K562 (cell line): ENCODE results near the gene EPN2. TPM values are rescaled to one million over a fixed set of nuclear protein-coding genes. Genes with fewer than 3 reads are reported as not detected.
A peak's percentile ranks its signal among the peaks of the same experiment; 100 is the strongest.

ENCODE experiments used
- CHCHD3 ChIP-seq: fragments of 250-450 bp; sonication (Bioruptor Pico); IDR thresholded peaks from 2 replicates; pipeline ENCODE4 v2.1.2; 2022; ENCODE audit warnings: mild to moderate bottlenecking
- CTBP1 ChIP-seq: fragments of 450-650 bp; IDR thresholded peaks from 2 replicates; pipeline ENCODE4 v1.6.1; 2016; ENCODE audit warnings: borderline replicate concordance
- DPF2 ChIP-seq: fragments of 450-650 bp; IDR thresholded peaks from 2 replicates; pipeline ENCODE4 v1.6.1; 2016
- ELF1 ChIP-seq: fragments of 200-800 bp; sonication (Bioruptor generic); IDR thresholded peaks from 2 replicates; pipeline ENCODE4 v1.6.1; 2016; ENCODE audit warnings: missing genetic modification characterization, missing compliant biosample characterization
- ESRRB ChIP-seq: fragments of 250-450 bp; sonication (Bioruptor Pico); IDR thresholded peaks from 2 replicates; pipeline ENCODE4 v1.5.0; 2020; ENCODE audit warnings: mild to moderate bottlenecking, moderate library complexity, borderline replicate concordance
- ETV5 ChIP-seq: sonication (generic); formaldehyde crosslinking; IDR thresholded peaks from 2 replicates; pipeline ENCODE4 v1.4.0; 2020; ENCODE audit warnings: low read depth, mild to moderate bottlenecking, missing genetic modification reagents
- GABPB1 ChIP-seq: sonication (generic); formaldehyde crosslinking; IDR thresholded peaks from 2 replicates; pipeline ENCODE4 v1.8.0; 2022; ENCODE audit warnings: mild to moderate bottlenecking, missing genetic modification reagents
- MCM2 ChIP-seq: fragments of 450-650 bp; IDR thresholded peaks from 2 replicates; pipeline ENCODE4 v1.6.1; 2017; ENCODE audit warnings: low read depth, mild to moderate bottlenecking
- POLR2AphosphoS5 ChIP-seq: IDR thresholded peaks from 2 replicates; pipeline ENCODE4 v1.6.1; 2011; ENCODE audit warnings: mild to moderate bottlenecking, low read depth, low read length, moderate library complexity; ENCODE audit not compliant: control insufficient read depth, insufficient read depth
- REST ChIP-seq, 2 experiments: fragments of 450-650 bp; formaldehyde crosslinking in 1 of 2; IDR thresholded peaks; 2 replicates each; pipeline versions ENCODE4 v1.4.0 to v1.6.1; 2014 to 2020; ENCODE audit warnings: mild to moderate bottlenecking in 2 of 2, borderline replicate concordance in 1 of 2, low read depth in 1 of 2
- SMAD3 ChIP-seq: fragments of 450-650 bp; formaldehyde crosslinking; conservative IDR thresholded peaks from 2 replicates; pipeline ENCODE4 v1.4.0; 2020; ENCODE audit warnings: mild to moderate bottlenecking
- SUPT5H ChIP-seq: fragments of 450-650 bp; IDR thresholded peaks from 2 replicates; pipeline ENCODE4 v1.6.1; 2016
- ZNF707 ChIP-seq: fragments of 250-450 bp; sonication (Bioruptor Pico); conservative IDR thresholded peaks from 2 replicates; pipeline ENCODE4 v1.8.0; 2022; ENCODE audit warnings: inconsistent platforms, mild to moderate bottlenecking, moderate library complexity
- polyA plus RNA-seq, 8 experiments: library from polyadenylated mRNA; depleted of rRNA in 4 of 8; stranded (reverse) in 5 of 8; unstranded in 3 of 8; fragments of >200 nt; fragmentation: Nextera tagmentation in 2 of 8; fragmentation: Illumina TruSeq in 1 of 8; extraction: Ambion mirVana in 2 of 8; extraction: Trizol in 1 of 8; gene quantifications; 2 replicates each; pipeline versions ENCODE4 v1.2.1 to v1.2.3, GENCODE V29; 2011 to 2014; ENCODE audit warnings: inconsistent platforms in 1 of 8, missing spikeins in 1 of 8
- total RNA-seq, 7 experiments: library from RNA; depleted of rRNA in 6 of 7; stranded (reverse); fragments of >200 nt in 6 of 7; fragmentation: Illumina TruSeq in 2 of 7; extraction: Trizol in 2 of 7; gene quantifications; 2 replicates each; pipeline versions ENCODE4 v1.2.1 to v1.2.3, GENCODE V29; 2011 to 2021; ENCODE audit warnings: low replicate concordance in 1 of 7
- TF ChIP-seq, protein P1 (sequence below): fragments of 450-650 bp; formaldehyde crosslinking; IDR thresholded peaks from 2 replicates; pipeline ENCODE4 v1.4.0; 2022; ENCODE audit warnings: missing genetic modification characterization
- TF ChIP-seq, protein P2 (sequence below): fragments of 450-650 bp; IDR thresholded peaks from 2 replicates; pipeline ENCODE4 v1.6.1; 2018; ENCODE audit not compliant: partially characterized antibody

Gene EPN2
- total and polyA plus RNA-seq, 9 of the 15 experiments (the other 6 are each of a cell fraction or from before 2014, with no cell fraction given), result 1.0 to 12.9 (median 8.9) TPM

GRCh38 chr17:19304209-19304608 is 67.0 kb downstream of the EPN2 start (continued):
- TF ChIP-seq ZNF707 (CRISPR knock-in tag) (0 out of 2 replicates have a peak, but pooled peaks have one; percentile 3), CHCHD3 (CRISPR knock-in tag) (no peak), DPF2 (peak; percentile 49; the same call in 1 of the 2 replicates), GABPB1 (CRISPR knock-in tag) (peak; percentile 43; the same call in 1 of the 2 replicates), ESRRB (CRISPR knock-in tag) (no peak), ELF1 (tag) (peak; percentile 86), SMAD3 (CRISPR knock-in tag) (no peak), SUPT5H (0 out of 2 replicates have a peak, but pooled peaks have one; percentile 34), MCM2 (no peak), ETV5 (no peak), POLR2AphosphoS5 (no peak), CTBP1 (peak; percentile 24; the same call in 1 of the 2 replicates), REST (IDR thresholded peaks at IDR 0.05; ENCODE audit: borderline replicate concordance) (0 out of 2 replicates have a peak, but pooled peaks have one; percentile 9), REST (CRISPR knock-in tag; IDR thresholded peaks at IDR 0.05; ENCODE audit: low read depth) (no peak; the same call in 1 of the 2 replicates)
- TF ChIP-seq, protein P1, sequence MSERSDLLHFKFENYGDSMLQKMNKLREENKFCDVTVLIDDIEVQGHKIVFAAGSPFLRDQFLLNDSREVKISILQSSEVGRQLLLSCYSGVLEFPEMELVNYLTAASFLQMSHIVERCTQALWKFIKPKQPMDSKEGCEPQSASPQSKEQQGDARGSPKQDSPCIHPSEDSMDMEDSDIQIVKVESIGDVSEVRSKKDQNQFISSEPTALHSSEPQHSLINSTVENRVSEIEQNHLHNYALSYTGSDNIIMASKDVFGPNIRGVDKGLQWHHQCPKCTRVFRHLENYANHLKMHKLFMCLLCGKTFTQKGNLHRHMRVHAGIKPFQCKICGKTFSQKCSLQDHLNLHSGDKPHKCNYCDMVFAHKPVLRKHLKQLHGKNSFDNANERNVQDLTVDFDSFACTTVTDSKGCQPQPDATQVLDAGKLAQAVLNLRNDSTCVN (CRISPR knock-in tag), result no peak
- TF ChIP-seq, protein P2, sequence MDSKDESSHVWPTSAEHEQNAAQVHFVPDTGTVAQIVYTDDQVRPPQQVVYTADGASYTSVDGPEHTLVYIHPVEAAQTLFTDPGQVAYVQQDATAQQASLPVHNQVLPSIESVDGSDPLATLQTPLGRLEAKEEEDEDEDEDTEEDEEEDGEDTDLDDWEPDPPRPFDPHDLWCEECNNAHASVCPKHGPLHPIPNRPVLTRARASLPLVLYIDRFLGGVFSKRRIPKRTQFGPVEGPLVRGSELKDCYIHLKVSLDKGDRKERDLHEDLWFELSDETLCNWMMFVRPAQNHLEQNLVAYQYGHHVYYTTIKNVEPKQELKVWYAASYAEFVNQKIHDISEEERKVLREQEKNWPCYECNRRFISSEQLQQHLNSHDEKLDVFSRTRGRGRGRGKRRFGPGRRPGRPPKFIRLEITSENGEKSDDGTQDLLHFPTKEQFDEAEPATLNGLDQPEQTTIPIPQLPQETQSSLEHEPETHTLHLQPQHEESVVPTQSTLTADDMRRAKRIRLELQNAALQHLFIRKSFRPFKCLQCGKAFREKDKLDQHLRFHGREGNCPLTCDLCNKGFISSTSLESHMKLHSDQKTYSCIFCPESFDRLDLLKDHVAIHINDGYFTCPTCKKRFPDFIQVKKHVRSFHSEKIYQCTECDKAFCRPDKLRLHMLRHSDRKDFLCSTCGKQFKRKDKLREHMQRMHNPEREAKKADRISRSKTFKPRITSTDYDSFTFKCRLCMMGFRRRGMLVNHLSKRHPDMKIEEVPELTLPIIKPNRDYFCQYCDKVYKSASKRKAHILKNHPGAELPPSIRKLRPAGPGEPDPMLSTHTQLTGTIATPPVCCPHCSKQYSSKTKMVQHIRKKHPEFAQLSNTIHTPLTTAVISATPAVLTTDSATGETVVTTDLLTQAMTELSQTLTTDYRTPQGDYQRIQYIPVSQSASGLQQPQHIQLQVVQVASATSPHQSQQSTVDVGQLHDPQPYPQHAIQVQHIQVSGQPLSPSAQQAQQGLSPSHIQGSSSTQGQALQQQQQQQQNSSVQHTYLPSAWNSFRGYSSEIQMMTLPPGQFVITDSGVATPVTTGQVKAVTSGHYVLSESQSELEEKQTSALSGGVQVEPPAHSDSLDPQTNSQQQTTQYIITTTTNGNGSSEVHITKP, result peak; percentile 10
